Right atrium auricular region (tissue), 2 donors: ENCODE data around the gene HPX. TPM values are rescaled to one million over a fixed set of nuclear protein-coding genes. Genes with fewer than 3 reads are reported as not detected.

Source experiments
- DNase-seq: peaks from one replicate; pipeline ENCODE4 v3.0.0-alpha.2; 2019; ENCODE audit warnings: low spot score
- H3K27ac ChIP-seq, 2 donors: fragments of 200-600 bp; sonication (generic); 1 replicate in 1 of 2; 2 replicates in 1 of 2; pipeline ENCODE4 v1.5.1; 2016 to 2019
- H3K27me3 ChIP-seq, 2 donors: fragments of 200-600 bp; sonication (generic); one replicate each; pipeline versions ENCODE4 v1.5.1 to v1.6.0; 2017 to 2019
- H3K36me3 ChIP-seq: fragments of 200-600 bp; sonication (generic); one replicate; pipeline ENCODE4 v1.5.1; 2016
- H3K4me1 ChIP-seq, 2 donors: fragments of 200-600 bp; sonication (generic); one replicate each; pipeline versions ENCODE4 v1.5.1 to v1.6.0; 2017 to 2019
- H3K4me3 ChIP-seq, 2 donors: fragments of 200-600 bp; sonication (generic); 1 replicate in 1 of 2; 2 replicates in 1 of 2; pipeline ENCODE4 v1.5.1; 2017 to 2019; ENCODE audit warnings: mild to moderate bottlenecking in 1 of 2, moderate library complexity in 1 of 2
- H3K9me3 ChIP-seq, 2 donors: fragments of 200-600 bp; sonication (generic); one replicate each; pipeline ENCODE4 v1.5.1; 2019
- total RNA-seq, 2 donors: library from RNA; depleted of rRNA; stranded (reverse); fragments of >200 nt; gene quantifications; one replicate each; pipeline ENCODE4 v1.1.0, GENCODE V29; 2016
- TF ChIP-seq, protein P1 (sequence below), 2 donors: fragments of 200-600 bp; sonication (generic); IDR thresholded peaks; one replicate each; pipeline ENCODE4 v1.5.1; 2019; ENCODE audit warnings: antibody characterized with exemption in 2 of 2

The HPX gene
- total RNA-seq, 2 donors from 2014 or later, result 0.20 TPM; not detected in 1

DNA sequence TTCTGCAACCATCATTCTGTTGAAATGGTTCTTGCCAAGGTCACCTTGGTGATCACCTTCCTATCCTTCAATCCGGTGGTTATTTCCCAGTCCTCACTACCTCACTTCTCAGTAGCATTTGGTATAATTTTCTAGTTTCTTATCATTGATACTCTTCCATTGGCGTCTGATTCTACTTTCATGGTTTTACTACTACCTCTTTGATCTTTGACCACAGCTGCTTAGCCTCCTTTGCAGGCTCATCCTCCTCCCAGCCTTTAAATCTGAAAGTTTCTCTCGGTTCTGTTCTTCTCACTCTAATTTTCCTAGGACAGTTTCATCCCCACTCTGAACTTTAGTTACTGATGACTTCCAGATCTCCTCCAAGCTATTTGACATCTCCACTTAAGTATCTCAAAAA lies 45.5 kb upstream of the HPX start:
- Histone ChIP-seq H3K4me3 (no peak overlapping the region), H3K27ac (peak overlapping the region in 1 of 2 donors; percentile 7), H3K27me3 (no peaks in the 10 kb centered on the region), H3K36me3 (peaks cover 40% of the 10 kb centered on the region), H3K9me3 (no peaks in the 10 kb centered on the region), H3K4me1 (peaks cover 0 to 15% of the 10 kb centered on the region in 2 donors)
- DNase-seq, result no peak
- TF ChIP-seq, protein P1, sequence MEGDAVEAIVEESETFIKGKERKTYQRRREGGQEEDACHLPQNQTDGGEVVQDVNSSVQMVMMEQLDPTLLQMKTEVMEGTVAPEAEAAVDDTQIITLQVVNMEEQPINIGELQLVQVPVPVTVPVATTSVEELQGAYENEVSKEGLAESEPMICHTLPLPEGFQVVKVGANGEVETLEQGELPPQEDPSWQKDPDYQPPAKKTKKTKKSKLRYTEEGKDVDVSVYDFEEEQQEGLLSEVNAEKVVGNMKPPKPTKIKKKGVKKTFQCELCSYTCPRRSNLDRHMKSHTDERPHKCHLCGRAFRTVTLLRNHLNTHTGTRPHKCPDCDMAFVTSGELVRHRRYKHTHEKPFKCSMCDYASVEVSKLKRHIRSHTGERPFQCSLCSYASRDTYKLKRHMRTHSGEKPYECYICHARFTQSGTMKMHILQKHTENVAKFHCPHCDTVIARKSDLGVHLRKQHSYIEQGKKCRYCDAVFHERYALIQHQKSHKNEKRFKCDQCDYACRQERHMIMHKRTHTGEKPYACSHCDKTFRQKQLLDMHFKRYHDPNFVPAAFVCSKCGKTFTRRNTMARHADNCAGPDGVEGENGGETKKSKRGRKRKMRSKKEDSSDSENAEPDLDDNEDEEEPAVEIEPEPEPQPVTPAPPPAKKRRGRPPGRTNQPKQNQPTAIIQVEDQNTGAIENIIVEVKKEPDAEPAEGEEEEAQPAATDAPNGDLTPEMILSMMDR (IDR thresholded peaks at IDR 0.05), result no peak

DNA sequence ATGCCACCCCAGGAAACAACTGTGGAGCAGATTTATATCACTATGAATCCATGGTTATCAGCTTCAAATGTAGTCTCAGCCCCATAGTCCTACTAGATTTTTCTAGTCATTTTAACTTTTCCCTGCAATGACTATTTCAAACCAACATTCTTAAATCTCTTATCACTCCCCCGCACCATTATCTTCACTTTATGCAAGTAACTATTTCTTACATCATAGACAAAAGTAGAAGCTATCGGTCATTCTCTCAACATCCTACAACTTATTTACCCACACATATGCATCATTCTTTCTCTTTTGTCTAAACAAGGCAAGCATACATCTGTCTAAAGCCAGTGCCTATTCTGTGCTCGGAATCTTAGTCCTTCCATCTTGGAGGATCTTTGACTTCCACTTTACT lies 44.9 kb upstream of the HPX start:
- peaks cover 40% of the 10 kb centered on the region for H3K36me3 ChIP-seq
- no peak overlapping the region for H3K27ac ChIP-seq
- H3K27me3 ChIP-seq, result no peaks in the 10 kb centered on the region
- TF ChIP-seq, protein P1 (IDR thresholded peaks at IDR 0.05), result no peak
- no peaks in the 10 kb centered on the region for H3K9me3 ChIP-seq
- DNase-seq, result no peak
- peaks cover 0 to 18% of the 10 kb centered on the region in 2 donors for H3K4me1 ChIP-seq
- no peak overlapping the region for H3K4me3 ChIP-seq

DNA sequence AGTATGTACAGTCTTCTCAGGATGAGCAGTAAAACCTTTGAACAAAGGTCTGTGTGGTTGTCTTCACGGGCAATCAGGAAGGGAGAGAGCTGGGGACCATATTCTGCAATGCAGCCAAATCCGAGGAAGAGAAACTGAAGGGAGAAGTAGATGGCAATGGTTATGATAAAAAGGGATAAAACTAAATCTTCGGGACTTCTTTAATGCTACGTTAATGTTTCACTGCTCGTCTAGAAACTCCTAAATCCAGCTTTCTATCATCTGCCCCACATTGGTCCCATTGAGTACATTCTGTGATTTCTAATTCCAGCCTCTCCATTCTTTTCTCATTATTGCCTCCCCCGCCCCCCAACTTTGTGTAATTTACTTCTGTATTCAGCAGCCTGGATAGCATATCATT lies 42.2 kb upstream of the HPX start:
- TF ChIP-seq, protein P1 (IDR thresholded peaks at IDR 0.05), result no peak
- Histone ChIP-seq H3K27me3 (no peaks in the 10 kb centered on the region), H3K4me3 (no peak overlapping the region), H3K27ac (no peak overlapping the region), H3K9me3 (no peaks in the 10 kb centered on the region), H3K36me3 (peaks cover 50% of the 10 kb centered on the region), H3K4me1 (peaks cover 0 to 31% of the 10 kb centered on the region in 2 donors)
- DNase-seq, result no peak

DNA sequence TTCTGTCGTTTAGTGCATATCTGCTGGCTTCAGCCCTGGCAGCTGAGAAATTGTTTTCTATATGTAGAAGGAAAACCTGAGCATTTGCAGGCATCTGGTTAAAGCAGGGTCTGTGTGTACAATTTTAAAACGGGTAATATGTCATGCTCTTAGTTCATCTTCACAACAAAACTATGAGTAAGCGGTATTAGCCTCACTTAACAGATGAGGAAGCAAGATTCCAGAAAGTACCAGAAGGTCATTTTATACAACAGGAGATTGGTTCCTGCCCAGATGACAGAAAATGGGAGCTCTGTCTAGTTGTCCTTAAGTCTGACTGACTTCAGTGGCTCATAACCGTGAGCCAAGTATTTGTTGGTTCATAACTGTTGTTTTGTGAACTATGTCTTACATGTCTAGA lies 41.7 kb upstream of the HPX start:
- Histone ChIP-seq H3K4me3 (peak overlapping the region; percentile 65 to 70), H3K4me1 (peaks cover 0 to 31% of the 10 kb centered on the region in 2 donors), H3K27me3 (no peaks in the 10 kb centered on the region), H3K9me3 (no peaks in the 10 kb centered on the region), H3K36me3 (peaks cover 48% of the 10 kb centered on the region), H3K27ac (peak overlapping the region; percentile 90 to 94)
- DNase-seq, result no peak
- TF ChIP-seq, protein P1 (IDR thresholded peaks at IDR 0.05), result no peak

DNA sequence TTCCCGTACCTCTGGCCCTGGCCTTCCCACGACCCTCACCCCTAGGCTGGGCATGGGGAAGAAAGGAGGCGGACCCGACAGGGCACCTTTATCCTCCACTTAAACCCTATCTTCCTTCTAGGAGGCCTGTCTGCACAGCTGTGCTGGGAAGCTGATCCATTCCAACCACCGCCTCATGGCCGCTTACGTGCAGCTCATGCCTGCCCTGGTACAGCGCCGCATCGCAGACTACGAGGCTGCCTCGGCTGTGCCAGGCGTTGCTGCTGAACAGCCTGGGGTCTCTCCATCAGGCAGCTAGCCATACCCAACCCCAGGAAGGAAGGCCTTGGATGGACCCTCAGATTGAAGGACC lies 41.1 kb upstream of the HPX start:
- peak overlapping the region; percentile 90 to 94 for H3K27ac ChIP-seq
- H3K36me3 ChIP-seq, result peaks cover 48% of the 10 kb centered on the region
- no peaks in the 10 kb centered on the region for H3K9me3 ChIP-seq
- TF ChIP-seq, protein P1 (IDR thresholded peaks at IDR 0.05), result no peak
- no peaks in the 10 kb centered on the region for H3K27me3 ChIP-seq
- peaks cover 0 to 31% of the 10 kb centered on the region in 2 donors for H3K4me1 ChIP-seq
- H3K4me3 ChIP-seq, result peak overlapping the region; percentile 65 to 70
- DNase-seq, result no peak
